ENCODE results near the gene PPEF2.
"Not testable (repeated sequence)": the region's sequence is repeated elsewhere in the genome, so short reads cannot be mapped to it uniquely, and the experiment has no call there.

PPEF2 gene

DNA sequence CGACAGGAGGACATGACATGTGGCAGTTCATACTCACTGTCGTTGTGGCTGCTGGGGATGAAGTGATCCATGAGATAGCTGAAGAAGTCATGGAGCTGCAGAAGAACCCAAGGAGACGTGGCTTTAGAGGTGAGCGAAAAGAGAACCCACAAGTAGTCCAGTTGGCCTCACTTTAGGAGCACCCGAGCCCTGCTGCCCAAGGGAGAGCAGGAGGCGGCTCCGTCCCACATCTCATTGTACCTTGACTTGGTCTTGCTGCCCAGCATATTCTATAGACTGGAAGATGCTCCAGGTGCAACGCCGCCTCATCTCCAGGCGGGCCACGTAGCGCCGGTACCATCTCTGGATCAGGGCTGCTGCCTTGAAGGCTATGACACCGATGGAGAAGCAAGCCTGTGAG is 10.6 kb downstream of the PPEF2 start:
- no peak for DNase-seq

DNA sequence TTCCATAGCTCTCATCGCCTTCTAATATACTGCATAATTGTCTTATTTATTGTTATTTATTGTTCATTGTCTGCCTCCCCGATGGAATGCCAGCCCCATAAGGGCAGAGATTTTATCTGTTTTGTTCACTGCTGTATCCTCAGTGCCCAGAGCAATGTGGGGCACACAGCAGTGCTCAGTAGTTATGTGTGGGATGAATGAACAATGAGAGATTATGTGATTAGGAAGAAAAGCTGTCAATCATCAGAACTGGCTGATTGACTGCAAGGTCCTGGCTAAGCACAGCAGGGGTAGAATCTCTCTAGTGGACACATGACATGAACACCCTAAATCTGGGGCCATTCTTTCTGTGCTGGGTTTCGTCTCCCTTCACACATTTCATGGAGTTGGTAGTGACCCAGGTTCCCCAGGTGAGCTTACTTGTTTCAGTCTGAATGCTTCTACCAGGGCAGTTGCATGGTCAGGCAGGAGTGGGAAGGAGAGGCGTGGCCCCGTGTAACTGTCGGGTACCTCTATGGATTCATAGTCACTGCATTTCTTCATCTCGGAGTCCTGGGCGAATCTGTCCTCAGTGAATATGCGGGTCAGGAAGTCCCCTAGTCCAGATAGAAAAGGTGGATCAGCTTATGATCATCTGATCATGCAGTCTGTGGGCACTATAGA is 12.6 kb downstream of the PPEF2 start:
- DNase-seq: no peak

DNA sequence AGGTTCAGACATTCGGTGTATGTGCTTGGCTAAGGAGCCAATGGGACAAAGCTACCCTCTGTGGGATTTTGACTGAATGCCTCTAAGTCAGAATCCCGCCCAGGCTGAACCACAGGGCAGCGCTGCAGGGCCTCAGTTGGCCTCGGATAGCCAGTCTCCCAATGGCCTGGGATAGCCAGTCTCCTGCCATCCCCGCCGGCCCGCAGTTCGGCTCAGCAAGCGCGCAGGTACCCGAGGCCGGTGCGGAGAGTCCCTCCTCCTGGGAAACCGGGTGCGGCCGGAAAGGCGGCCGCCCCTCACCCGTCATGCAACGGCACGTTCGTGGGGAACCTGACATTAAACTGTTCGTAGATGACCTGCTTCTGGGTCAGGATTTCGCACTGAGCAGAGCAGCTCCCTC is 16.1 kb downstream of the PPEF2 start:
- DNase-seq: no peak

DNA sequence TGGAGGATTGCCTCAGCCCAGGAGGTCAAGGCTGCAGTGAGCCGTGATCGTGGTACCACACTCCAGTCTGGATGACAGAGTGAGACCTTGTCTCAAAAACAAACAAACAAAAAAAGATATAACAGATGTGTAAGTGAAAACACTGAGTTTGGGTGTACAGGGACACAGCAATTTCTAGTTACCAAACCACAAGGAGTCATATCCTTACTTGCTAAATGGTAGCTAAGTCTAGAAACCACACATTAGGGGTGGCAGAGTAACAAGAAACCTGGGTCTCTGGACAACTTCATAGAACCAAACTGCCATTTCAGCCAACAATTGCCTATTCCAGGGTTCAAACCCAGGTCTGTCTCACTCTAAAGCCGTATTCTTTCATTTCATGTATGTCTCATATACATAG is 20.8 kb downstream of the PPEF2 start:
- no peak for DNase-seq

DNA sequence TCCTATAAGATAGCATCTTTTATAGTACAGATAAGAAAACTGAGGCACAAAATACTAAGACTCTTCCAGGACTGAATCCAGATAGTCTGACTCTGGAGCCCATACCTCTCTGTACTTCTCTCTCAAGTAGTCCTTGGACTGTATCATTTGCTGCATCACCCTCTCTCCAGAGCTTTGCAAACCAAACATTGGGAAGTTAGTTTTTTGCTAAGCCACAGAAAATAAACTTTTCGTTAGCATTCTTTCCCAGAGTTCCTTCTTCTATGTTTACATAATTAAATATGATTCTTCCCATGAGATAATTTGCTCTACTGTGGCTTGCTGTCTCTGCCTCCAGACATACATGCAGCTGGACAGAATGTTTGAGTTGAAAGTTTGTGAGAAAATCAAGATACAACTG is 22.0 kb downstream of the PPEF2 start:
- no peak for DNase-seq

DNA sequence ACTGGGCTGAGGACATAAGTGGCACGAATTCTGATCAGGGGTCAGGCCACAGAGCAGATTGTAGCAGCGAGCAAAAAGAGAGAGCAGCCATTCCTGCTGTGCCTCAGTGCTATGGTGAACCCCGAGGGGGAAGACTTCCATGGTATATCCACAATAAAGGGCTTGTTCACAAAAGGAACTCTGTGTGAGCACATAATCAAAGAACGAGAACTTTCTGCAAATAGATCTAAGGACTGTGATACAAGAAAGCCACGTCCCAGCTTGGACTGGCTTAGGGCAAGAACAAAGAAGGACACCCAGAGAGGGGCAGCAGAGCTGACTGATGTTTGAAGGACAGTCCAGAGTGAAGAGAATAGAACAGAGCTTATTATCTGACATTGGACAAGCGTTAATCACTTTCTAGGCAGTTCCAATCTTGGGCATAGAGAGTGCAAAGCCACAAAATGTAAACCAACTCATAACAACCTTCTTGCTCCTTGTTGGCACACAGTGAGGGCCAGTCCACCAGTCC is 24.0 kb downstream of the PPEF2 start:
- DNase-seq: no peak

DNA sequence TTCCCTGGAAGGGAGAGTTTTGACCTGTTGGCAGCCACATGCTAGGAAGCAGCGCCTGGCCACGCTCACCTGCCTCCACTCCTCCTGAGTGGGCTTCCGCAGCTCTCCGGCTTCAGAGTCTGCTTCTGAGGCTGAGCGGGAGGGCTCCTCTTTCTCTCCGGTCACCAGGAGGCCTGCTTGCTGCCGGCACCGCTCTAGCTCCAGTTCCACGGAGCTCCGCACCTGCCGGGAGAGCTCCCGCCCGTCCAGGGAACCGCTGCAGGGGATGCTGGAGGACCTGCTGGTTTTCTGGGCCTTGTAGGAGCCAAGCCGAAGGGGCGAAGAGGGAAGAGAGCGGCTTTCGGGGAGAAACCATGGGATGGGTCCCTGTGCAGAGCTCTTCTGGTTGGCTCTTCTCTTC is 26.0 kb downstream of the PPEF2 start:
- no peak for DNase-seq

DNA sequence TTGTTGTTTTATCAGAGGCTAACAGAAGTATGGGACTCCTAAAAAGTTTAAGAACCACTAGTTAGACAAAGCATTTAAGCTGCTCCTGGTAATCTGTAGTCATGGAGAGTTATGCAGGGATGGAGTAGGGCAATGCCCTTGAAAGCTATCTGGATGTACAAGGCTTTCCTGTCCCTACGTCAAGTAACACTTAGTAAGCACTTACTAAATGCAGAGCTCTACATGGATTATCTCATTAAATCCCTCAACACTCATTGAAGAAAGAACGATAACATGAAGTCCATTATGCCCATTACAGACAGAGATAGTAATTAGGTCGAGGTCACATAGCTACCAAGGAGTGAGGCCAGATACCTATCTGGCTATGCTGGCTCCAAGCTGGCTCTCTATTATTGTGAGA is 33.2 kb downstream of the PPEF2 start:
- DNase-seq: no peak

DNA sequence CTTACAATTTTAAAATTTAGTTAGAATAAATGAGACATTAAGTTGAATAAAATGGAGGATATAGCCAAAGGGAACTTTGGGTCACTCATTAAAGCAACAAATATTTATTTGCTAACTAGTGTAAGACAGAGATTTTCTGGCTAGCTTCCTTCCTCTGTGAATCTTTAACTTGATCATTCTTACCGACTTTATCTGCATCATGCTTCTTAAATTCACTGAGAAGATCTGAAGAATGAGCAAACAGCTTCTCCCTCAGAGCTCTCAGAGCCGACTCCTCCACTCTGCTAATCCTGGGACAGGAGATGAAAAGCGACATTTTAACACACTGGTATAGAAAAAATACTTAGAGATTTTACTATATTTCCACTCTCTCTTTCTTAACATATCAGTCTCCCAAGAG is 35.1 kb downstream of the PPEF2 start:
- no peak for DNase-seq

DNA sequence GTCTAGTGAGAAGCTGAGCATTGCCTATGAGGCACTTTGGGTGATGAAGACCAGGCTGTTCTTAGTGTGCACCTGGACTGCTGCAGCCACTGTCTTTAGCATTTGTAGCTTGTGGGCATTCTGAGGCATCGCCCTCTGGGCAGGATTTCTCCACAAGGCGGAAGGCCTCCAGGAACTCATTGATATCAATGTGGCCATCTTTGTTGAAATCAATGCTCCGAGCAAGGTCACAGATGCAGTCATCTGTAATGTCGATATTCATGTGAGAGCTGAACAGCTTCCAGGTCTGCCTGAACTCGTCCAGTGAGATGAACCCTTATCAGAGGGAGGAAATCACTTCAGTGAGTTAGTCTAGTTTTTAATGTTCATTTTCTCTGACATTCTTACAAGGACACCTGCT is 41.6 kb downstream of the PPEF2 start:
- DNase-seq: no peak

DNA sequence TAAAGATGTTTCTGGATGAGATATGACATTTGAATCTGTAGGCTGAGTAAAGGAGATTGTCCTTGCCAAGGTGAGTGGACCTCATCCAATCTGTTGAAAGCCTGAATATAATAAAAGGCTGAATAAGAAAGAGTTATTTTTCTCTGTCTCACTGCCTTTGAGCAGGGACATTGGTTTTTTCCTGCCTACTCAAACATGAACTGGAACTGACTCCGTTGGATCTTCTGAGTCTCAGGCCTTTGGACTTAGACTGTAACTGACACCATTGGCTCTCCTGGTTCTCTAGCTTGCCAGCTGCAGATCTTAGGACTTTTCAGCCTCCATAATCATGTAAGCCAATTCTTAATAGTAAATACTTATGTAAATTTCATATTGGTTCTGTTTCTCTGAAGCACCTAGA is 43.5 kb downstream of the PPEF2 start:
- no peak for DNase-seq

DNA sequence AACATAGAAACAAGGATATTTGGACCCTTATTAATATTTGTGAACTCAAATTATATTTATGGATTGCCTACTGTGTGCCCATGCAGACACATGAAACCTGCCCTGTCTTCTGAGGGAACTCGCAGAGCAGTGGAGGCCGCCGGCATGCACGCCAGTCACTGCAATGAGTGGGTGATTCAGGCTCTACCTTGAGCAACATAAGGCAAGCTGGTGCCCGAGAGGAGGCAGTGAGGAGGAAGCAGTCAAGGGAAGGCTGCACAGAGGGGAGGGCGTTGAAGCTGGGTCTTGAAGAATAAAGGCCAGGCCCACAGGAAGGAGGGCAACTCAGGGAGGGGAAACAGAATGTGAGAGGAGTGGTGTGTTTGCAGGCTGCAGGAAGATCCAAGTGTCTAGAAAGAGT is 52.8 kb downstream of the PPEF2 start:
- no peak for DNase-seq

DNA sequence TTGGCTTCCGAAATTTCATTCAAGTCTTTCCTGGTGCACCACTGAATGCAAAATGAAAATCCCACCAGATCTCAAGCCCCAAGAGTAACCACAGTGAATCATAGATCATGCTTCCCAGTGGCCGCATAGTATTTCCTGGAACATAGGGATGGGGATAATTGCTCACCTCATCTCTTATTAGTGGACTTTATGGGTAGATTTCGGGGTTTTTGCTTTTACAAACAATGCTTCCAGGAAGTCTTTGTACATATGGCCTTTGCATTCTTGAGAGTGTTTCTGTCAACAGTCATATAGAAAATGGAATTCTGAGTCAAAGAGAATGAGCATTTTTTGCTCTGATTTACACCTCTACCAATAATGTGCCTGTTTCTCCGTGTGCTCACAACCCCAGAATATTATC is 53.4 kb downstream of the PPEF2 start:
- DNase-seq: no peak

DNA sequence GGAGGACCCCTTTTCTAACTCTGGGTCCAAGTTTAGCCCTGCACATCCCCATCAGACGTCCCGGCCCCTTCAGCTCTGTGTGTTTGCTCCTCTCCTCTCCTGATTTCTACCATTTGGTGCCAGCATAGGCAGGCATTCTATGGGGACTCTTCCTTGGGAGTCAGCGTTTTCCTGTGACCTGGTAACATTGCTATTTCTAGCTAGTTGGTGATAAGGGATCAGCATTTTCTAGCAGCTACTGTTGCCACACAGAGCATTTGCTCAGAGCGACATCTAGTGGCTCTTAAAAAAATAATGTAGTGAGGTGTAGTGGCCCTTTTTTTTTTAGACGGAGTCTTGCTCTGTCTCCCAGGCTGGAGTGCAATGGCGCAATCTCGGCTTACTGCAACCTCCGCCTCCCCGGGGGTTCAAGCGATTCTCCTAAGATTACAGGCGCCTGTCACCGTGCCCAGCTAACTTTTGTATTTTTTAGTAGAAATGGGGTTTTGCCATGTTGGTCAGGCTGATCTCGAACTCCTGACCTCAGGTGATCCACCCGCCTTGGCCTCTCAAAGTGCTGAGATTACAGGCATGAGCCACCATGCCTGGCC is 54.0 kb downstream of the PPEF2 start:
- DNase-seq: not testable (repeated sequence)

DNA sequence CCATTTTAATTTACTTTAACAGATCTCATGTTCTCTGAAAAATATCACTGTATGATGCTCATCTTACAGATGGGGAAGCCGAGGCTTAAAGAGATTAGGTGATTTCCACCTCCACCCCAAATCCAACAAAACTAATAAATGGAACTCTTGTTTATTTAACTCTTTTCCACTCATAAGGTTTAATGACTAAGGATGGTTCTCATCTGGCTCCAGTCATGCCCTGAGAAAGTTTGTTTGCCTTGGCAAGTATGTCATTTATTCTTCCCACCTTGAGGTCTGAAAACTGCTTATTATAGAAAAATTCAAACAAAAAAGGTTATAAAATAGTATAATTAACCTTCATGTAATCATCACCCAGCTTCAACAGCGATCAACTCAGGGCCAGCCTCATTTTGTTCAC is 56.3 kb downstream of the PPEF2 start:
- no peak for DNase-seq

DNA sequence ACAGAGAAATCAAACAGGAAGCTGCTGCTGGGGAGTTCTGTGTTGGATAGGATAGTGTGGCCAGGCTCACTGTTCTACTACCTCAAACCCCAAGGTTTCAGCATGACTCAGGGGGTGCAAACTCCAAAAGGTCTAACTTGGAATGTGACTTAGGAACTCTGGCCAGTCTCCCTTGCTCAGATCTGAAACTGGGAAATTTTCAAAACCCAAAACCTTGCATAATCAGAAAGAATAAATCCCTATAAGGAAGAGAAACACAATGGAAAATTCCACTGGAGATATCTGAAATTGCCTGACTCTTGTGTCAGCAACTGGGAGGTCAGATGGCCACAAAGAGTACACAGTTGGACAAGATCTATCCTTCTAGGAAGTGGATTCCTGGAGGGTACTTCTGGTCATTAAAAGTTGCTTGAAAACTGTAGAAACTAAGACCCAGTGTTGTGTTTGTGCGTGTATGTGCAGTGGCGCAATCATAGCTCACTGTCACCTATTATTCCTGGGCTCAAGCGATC is 58.0 kb downstream of the PPEF2 start:
- DNase-seq: no peak

DNA sequence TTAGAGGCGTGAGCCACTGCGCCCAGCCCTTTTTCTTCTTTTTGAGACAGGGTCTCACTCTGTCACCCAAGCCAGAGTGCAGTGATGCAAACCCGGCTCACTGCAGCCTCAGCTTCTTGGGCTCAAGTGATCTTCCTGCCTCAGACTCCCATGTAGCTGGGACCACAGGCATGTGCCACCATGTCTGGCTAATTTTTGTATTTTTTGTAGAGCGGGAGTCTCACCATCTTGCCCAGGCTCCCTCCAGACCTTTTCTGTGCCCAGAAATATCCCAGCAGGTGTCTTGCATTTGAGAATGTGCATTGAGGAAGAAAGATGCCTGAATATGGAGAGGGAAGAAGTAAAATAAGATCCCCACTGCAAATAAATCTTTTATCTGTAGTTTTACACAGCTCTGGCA is 58.7 kb downstream of the PPEF2 start:
- DNase-seq: no peak

DNA sequence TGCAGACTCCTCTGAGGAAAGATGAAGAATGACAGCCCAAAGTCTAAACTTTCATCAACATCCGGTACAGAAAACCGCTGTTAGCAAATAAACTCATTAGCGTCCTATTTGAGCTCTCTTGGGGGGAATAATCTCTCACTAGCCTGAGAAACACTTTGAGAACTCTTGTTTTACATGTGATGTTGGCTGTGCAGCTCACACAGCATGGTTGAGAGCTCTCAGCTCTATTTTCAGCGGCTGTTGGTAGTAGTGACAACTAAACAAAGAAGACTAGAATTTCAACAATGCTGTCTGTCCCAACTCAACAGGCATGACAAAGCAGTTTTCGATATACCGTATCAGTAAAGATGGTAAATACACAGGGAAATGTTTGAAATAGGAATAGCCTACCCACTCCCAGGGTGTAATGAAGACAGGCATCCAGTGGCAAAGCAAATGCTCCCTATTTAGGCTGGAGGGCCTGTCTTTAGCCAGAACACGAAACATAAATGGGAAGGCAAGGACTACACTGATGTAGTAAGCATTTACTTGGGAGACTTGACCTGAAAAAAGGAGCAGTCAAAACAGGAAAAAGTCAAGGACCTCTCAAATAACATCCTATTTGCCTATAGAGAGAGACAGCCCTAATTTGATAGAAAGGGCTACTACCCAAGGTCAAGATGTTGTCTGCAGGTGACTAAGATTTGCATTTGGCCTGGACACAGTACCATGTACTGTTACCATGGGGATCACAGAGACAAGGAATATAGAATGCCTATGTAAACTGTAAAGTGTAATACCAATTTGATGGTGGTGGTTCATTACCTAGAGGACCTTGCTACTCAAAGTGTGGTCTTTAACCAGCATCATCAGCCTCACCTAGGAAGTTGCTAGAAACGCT is 60.4 kb downstream of the PPEF2 start:
- DNase-seq: no peak

DNA sequence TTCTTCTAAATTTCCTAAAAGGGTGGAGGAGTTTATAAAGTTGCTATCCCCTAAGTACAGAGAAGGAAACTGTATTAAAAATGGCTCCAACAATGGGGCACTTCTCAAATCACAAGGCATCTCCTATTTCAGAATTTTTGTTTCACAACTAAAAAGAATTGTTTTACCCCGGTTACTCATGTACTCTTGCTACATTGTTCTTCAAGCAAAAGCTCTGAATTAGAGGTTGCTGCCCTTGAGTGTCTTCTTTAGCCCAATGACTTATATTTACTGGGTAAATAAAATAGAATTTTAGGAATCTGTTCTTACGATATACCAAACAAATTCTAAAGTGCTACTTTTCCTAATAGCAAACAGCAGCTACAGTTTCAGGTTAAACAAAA is 67.5 kb downstream of the PPEF2 start:
- no peak for DNase-seq

DNA sequence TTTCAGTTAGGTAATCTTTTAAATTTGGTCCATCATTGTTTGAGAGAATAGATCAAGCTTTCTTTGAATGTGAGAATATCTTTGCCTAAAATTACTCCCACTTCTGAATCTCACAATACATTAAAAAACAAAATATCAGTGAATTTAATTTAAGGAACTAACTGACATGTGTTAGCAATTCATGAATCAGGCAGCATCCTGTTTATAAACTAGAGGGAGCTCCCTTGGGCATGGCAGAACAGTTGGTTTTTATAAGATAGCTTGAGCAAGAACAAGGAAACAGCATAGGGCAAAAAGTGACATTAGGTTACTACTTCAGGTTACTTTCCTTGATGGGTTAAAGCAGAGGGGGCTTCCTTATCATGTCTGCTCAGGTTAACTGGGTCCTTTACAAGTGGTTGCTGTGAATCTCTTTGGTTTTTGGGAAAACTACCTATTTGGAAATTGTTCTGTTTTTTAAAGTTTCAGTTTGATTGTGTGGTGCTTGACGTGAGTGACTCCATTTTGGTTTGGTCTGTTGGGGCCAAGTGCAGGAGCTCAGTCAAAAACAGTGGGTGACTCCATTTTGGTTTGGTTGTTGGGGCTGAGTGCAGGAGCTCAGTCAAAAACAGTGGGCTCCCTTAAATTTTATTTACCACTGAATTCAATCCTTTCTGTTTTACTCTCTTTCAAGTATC is 68.0 kb downstream of the PPEF2 start:
- no peak for DNase-seq

DNA sequence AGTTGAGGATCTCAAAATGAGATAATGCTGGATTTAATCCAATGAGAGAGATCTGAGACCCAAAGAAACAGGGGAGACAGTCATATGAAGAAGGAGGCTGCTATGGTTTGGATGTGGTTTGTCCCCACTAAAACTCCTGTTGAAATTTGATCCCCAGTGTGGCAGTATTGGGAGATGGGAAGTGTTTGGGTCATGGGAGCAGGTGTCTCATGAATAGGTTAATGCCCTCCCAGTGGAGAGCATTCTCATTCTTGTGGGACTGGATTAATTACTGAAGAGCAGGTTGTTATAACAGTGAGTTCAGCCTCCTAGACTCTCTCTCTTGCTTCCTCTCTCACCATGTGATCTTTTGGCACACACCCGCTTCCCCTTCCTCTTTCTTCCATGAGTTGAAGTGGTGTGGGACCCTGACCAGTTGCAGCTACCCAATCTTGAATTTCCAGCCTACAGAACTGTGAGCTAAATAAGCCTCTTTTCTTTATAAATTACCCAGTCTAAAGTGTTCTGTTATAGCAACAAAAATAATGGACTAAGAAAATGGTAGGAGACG is 70.3 kb downstream of the PPEF2 start:
- DNase-seq: no peak

DNA sequence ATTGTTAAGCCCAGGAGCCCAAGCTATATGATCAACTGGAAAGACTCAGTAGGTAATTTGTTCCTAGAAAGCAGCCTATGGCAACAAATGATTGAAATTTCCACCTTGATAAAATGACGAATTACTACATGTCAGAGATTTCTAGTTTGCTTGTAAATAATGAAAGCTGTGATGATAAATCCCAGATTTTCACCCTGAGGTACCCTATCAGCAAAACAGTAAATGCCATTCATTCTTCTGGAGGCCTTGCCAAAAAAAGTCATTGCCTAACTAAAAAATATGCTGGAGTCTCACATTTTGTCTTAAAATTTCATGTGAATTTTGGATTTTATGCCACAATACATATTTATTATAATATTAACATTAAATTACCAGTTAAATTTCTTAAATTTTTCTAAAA is 71.3 kb downstream of the PPEF2 start:
- DNase-seq: no peak

DNA sequence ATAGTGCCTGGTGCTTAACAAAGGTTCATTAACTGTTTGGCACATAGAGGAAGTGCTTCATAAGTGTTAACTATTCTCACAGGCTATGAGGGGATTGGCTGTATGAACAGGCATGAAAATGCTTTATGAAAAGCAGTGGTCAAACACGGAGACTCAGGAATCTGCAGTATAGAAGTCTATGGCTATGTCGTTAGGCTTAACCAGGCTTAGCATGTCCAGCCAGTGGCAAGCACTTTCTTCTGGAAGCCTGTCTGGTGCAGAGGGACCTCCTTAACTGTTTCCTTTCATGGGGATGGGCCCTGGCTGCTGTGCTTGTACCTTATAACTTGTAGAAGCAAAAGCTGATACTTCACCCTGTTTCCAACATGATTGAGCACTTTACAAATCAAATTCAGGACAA is 78.4 kb downstream of the PPEF2 start:
- no peak for DNase-seq
